ENCODE measurements around the gene SPATS2L.

DNA sequence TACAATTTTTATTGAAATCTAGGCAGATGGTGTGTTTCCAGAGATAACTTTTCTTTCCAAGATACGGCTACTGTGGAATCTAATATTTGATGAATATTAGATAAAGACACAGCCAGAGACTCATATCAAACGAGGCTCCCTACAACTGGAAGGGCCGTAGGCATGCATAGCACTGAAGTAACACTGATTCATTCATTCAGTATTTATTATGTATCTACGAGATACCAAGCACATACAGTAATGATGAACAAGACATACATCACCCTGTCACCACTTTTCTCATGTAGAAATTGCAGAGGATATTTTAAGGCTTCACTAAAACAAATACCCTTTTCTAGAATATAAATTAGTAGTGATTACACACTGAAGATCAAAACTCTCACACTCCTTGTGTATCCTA, 128.9 kb downstream of the SPATS2L start:
- TF ChIP-seq YY1 (IDR thresholded peaks at IDR 0.05; ENCODE audit: insufficient read depth, insufficient read length) (no peak), ZNF274 (IDR thresholded peaks at IDR 0.05; ENCODE audit: low read depth, low read length) (no peak)

Data from NT2/D1 (cell line).